HepG2 (cell line): ENCODE measurements around the gene ZNF888. TPM values are rescaled to one million over a fixed set of nuclear protein-coding genes. Genes with fewer than 3 reads are reported as not detected.
A peak's percentile ranks its signal among the peaks of the same experiment; 100 is the strongest.

ENCODE experiments used
- ATAC-seq: fragments of 200-7000 bp; cut with Tn5 transposase; 3 replicates; pipeline ENCODE4 v1.9.1; 2020; ENCODE audit warnings: mild to moderate bottlenecking, moderate library complexity
- BruUV-seq: library from RNA; stranded (reverse); fragments of 400-500 nt; replicated peaks from 2 replicates; lab custom pipeline; 2021; lab: Mats Ljungman, UMichigan
- CTCF ChIA-PET: fragments of 300-600 bp; formaldehyde crosslinking; extraction: SDS; loops from one replicate; lab custom pipeline; 2021; ENCODE audit warnings: low total read pairs, inconsistent platforms, low intra/inter-chr PET ratio; lab: Yijun Ruan, JAX
- POLR2A ChIA-PET: fragments of 350-600 bp; sonication (Branson Sonifier 250); formaldehyde crosslinking; loops from one replicate; lab custom pipeline; 2020; ENCODE audit warnings: antibody characterized with exemption, inconsistent platforms; lab: Yijun Ruan, JAX
- DNase-seq: peaks from one replicate; pipeline ENCODE4 v3.0.0-alpha.2; 2015; ENCODE audit warnings: low spot score
- FAIRE-seq: peaks from 3 replicates; lab custom pipeline; 2011; peaks lifted over from hg19 to GRCh38; lab: Jason Lieb, UNC
- H2AFZ ChIP-seq: one replicate; pipeline ENCODE4 v1.6.1; 2011; ENCODE audit warnings: low read length, inconsistent platforms
- H3K27ac ChIP-seq: fragments of 300-600 bp; 3 replicates; pipeline ENCODE4 v1.8.0; 2011; ENCODE audit warnings: mixed run types, mild to moderate bottlenecking, mixed read lengths, low read length, inconsistent platforms; ENCODE audit not compliant: insufficient read depth; ENCODE audit errors: extremely low read length
- H3K27me3 ChIP-seq, 2 experiments: fragments of 200-600 bp in 1 of 2; 2 replicates in 1 of 2; 3 replicates in 1 of 2; pipeline versions ENCODE4 v1.6.0 to v1.8.0; 2011; ENCODE audit warnings: low read length in 2 of 2, mild to moderate bottlenecking in 2 of 2, moderate library complexity in 2 of 2, inconsistent platforms in 1 of 2; ENCODE audit not compliant: insufficient read depth in 2 of 2, control insufficient read depth in 1 of 2
- H3K36me3 ChIP-seq, 2 experiments: fragments of 200-600 bp in 1 of 2; replicated peaks in 1 of 2; 2 replicates in 1 of 2; 3 replicates in 1 of 2; pipeline versions ENCODE4 v1.5.1 to v1.8.0; 2011; ENCODE audit warnings: low read length in 2 of 2, inconsistent platforms in 1 of 2; ENCODE audit not compliant: insufficient read depth in 2 of 2, control insufficient read depth in 1 of 2
- H3K4me1 ChIP-seq: 2 replicates; pipeline ENCODE4 v1.5.1; 2012; ENCODE audit warnings: low read length, inconsistent platforms; ENCODE audit not compliant: insufficient read depth
- H3K4me2 ChIP-seq: 2 replicates; pipeline ENCODE4 v1.6.0; 2011; ENCODE audit warnings: low read depth, low read length, inconsistent platforms
- H3K4me3 ChIP-seq, 3 experiments: fragments of 200-600 bp in 1 of 3; sonication (generic), shearing (Covaris generic) in 1 of 3; replicated peaks in 1 of 3; 2 replicates each; pipeline ENCODE4 v1.5.1; 2011 to 2016; ENCODE audit warnings: low read length in 3 of 3, inconsistent platforms in 2 of 3, low read depth in 2 of 3, mild to moderate bottlenecking in 2 of 3, control low read depth in 1 of 3, mixed read lengths in 1 of 3; ENCODE audit not compliant: insufficient read depth in 1 of 3
- H3K79me2 ChIP-seq: one replicate; pipeline ENCODE4 v1.6.1; 2011; ENCODE audit warnings: low read length, inconsistent platforms; ENCODE audit not compliant: insufficient read depth
- H3K9ac ChIP-seq: 2 replicates; pipeline ENCODE4 v1.6.0; 2011; ENCODE audit warnings: mild to moderate bottlenecking, low read depth, low read length, inconsistent platforms; ENCODE audit not compliant: insufficient read depth
- H3K9me3 ChIP-seq: 2 replicates; pipeline ENCODE4 v1.5.1; 2012; ENCODE audit warnings: mild to moderate bottlenecking, low read length
- H4K20me1 ChIP-seq: 2 replicates; pipeline ENCODE4 v1.6.0; 2011; ENCODE audit warnings: inconsistent platforms, mild to moderate bottlenecking, low read length, moderate library complexity; ENCODE audit not compliant: insufficient read depth
- AGO2 ChIP-seq: fragments of 200-400 bp; formaldehyde crosslinking; optimal IDR thresholded peaks from 2 replicates; pipeline ENCODE3; 2017; ENCODE audit warnings: mild to moderate bottlenecking, low read depth, low read length, moderate library complexity
- ATF6 ChIP-seq: sonication (generic); formaldehyde crosslinking; conservative IDR thresholded peaks from 2 replicates; pipeline ENCODE4 v1.4.0; 2020; ENCODE audit warnings: missing genetic modification reagents
- NFE2 ChIP-seq: sonication (generic); formaldehyde crosslinking; IDR thresholded peaks from 2 replicates; pipeline ENCODE4 v1.4.0; 2020; ENCODE audit warnings: missing genetic modification reagents
- NR3C1 ChIP-seq: sonication (generic); formaldehyde crosslinking; IDR thresholded peaks from 2 replicates; pipeline ENCODE4 v1.4.0; 2020; ENCODE audit warnings: missing genetic modification reagents
- POLR2G ChIP-seq: fragments of 200-400 bp; formaldehyde crosslinking; IDR thresholded peaks from 2 replicates; pipeline ENCODE4 v1.6.1; 2018; ENCODE audit warnings: mild to moderate bottlenecking, low read depth, low read length, moderate library complexity
- XBP1 ChIP-seq: sonication (generic); formaldehyde crosslinking; IDR thresholded peaks from 2 replicates; pipeline ENCODE4 v1.5.0; 2020; ENCODE audit warnings: missing genetic modification reagents
- ZNF142 ChIP-seq: sonication (generic); formaldehyde crosslinking; IDR thresholded peaks from 2 replicates; pipeline ENCODE4 v1.4.0; 2020; ENCODE audit warnings: missing genetic modification reagents
- ZNF232 ChIP-seq: sonication (generic); formaldehyde crosslinking; IDR thresholded peaks from 2 replicates; pipeline ENCODE4 v1.4.0; 2020; ENCODE audit warnings: missing genetic modification reagents, borderline replicate concordance
- ZSCAN20 ChIP-seq: sonication (generic); formaldehyde crosslinking; IDR thresholded peaks from 2 replicates; pipeline ENCODE4 v1.4.0; 2020; ENCODE audit warnings: missing genetic modification reagents, mild to moderate bottlenecking, borderline replicate concordance
- WGBS: methylation state at CpG from one replicate; pipeline ENCODE4 v1.1.6; 2017; ENCODE audit warnings: low lambda C conversion rate; 5-methylcytosine and 5-hydroxymethylcytosine counted together
- in situ Hi-C: cut with HindIII; loops from 2 replicates; pipeline ENCODE4 v1.10.0; 2017; ENCODE audit warnings: low pct_unique_long_range_greater_than_20kb; ENCODE audit not compliant: extremely low pct_ligation_motif_present
- intact Hi-C: fragments of 100-400 bp; cut with micrococcal nuclease; formaldehyde crosslinking; loops from one replicate; pipeline ENCODE4 v1.10.0; 2022; ENCODE audit not compliant: unreplicated experiment
- polyA plus RNA-seq, 8 experiments: library from polyadenylated mRNA; depleted of rRNA in 3 of 8; stranded (reverse) in 7 of 8; unstranded in 1 of 8; fragments of >200 nt; fragmentation: Illumina TruSeq in 4 of 8; extraction: Trizol in 4 of 8; gene quantifications; 2 replicates each; pipeline versions ENCODE4 v1.2.1 to v1.2.3, GENCODE V29; 2011 to 2016; ENCODE audit warnings: low read depth in 4 of 8, missing spikeins in 1 of 8, mixed read lengths in 1 of 8; ENCODE audit not compliant: insufficient read depth in 1 of 8
- total RNA-seq, 5 experiments: library from RNA; depleted of rRNA; stranded (reverse); fragments of >200 nt; fragmentation: Illumina TruSeq; extraction: Trizol; gene quantifications; 2 replicates each; pipeline ENCODE4 v1.2.3, GENCODE V29; 2016; ENCODE audit warnings: low read depth in 1 of 5
- TF ChIP-seq, protein P1 (sequence below): IDR thresholded peaks from 2 replicates; pipeline ENCODE4 v1.6.1; 2016; ENCODE audit warnings: missing compliant biosample characterization, missing genetic modification reagents, borderline replicate concordance
- TF ChIP-seq, protein P2 (sequence below), 2 experiments: sonication (generic) in 1 of 2; formaldehyde crosslinking in 1 of 2; IDR thresholded peaks; 2 replicates each; pipeline versions ENCODE4 v1.4.0 to v1.6.1; 2018 to 2020; ENCODE audit warnings: missing genetic modification reagents in 2 of 2, borderline replicate concordance in 1 of 2, low read depth in 1 of 2, mild to moderate bottlenecking in 1 of 2, missing biosample characterization in 1 of 2

The ZNF888 gene
- total and polyA plus RNA-seq, 2 of the 13 experiments (the other 11 are each of a cell fraction or from before 2014, with no cell fraction given), result 1.7 to 7.6 TPM

GRCh38 chr19:52946322-52947310 lies 23.4 kb upstream of the ZNF888 start:
- POLR2A ChIA-PET, result no interaction called here
- Histone ChIP-seq H3K9ac (no peak overlapping the region), H3K27me3 (no peaks in the 10 kb centered on the region; a peak in 2 of 5 replicates), H3K4me3 (no peak overlapping the region), H3K9me3 (peaks cover 34% of the 10 kb centered on the region), H3K4me2 (no peak overlapping the region), H3K4me1 (peaks cover 33% of the 10 kb centered on the region), H3K79me2 (peaks cover 3% of the 10 kb centered on the region), H3K36me3 (peaks cover 9 to 23% of the 10 kb centered on the region in 2 experiments; a peak in 4 of 5 replicates), H3K27ac (no peak overlapping the region), H2AFZ (no peak overlapping the region), H4K20me1 (no peaks in the 10 kb centered on the region)
- 94% methylated on average over 39 of the region's 39 CpGs for WGBS
- intact Hi-C loops, result no loop called here
- ATAC-seq (no peak), DNase-seq (no peak), FAIRE-seq (no peak)
- CTCF ChIA-PET, result no interaction called here
- in situ Hi-C loops, result no loop called here
- no TSS peak for BruUV-seq
- TF ChIP-seq, protein P1, sequence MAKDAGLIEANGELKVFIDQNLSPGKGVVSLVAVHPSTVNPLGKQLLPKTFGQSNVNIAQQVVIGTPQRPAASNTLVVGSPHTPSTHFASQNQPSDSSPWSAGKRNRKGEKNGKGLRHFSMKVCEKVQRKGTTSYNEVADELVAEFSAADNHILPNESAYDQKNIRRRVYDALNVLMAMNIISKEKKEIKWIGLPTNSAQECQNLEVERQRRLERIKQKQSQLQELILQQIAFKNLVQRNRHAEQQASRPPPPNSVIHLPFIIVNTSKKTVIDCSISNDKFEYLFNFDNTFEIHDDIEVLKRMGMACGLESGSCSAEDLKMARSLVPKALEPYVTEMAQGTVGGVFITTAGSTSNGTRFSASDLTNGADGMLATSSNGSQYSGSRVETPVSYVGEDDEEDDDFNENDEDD (CRISPR knock-in tag), result no peak
- TF ChIP-seq NR3C1 (no peak), ZNF142 (no peak), XBP1 (CRISPR knock-in tag) (no peak), ZNF232 (CRISPR knock-in tag) (no peak), NFE2 (CRISPR knock-in tag) (no peak), ZSCAN20 (no peak), ATF6 (no peak), POLR2G (peak; percentile 40), AGO2 (peak; percentile 65)
- TF ChIP-seq, protein P2, sequence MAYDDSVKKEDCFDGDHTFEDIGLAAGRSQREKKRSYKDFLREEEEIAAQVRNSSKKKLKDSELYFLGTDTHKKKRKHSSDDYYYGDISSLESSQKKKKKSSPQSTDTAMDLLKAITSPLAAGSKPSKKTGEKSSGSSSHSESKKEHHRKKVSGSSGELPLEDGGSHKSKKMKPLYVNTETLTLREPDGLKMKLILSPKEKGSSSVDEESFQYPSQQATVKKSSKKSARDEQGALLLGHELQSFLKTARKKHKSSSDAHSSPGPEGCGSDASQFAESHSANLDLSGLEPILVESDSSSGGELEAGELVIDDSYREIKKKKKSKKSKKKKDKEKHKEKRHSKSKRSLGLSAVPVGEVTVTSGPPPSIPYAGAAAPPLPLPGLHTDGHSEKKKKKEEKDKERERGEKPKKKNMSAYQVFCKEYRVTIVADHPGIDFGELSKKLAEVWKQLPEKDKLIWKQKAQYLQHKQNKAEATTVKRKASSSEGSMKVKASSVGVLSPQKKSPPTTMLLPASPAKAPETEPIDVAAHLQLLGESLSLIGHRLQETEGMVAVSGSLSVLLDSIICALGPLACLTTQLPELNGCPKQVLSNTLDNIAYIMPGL (CRISPR knock-in tag; IDR thresholded peaks at IDR 0.05; ENCODE audit: borderline replicate concordance in 1 of 2, low read depth in 1 of 2), result no peak
